HG03521 (cell line): ENCODE data around the gene FAM83B.
"Not testable (repeated sequence)": the region's sequence is repeated elsewhere in the genome, so short reads cannot be mapped to it uniquely, and the experiment has no call there.

ENCODE experiments used
- ATAC-seq: cut with Tn5 transposase; IDR thresholded peaks from one replicate; pipeline ENCODE4 v1.9.1; 2021; ENCODE audit warnings: mild to moderate bottlenecking, moderate library complexity; ENCODE audit not compliant: unreplicated experiment

Gene FAM83B

GRCh38 chr6:54897462-54898189 is 51.1 kb downstream of the FAM83B start:
- no peak for ATAC-seq

- no peak for ATAC-seq
These were observed 52.2 kb downstream of the FAM83B start for GRCh38 chr6:54898767-54899166.

GRCh38 chr6:54899442-54899841 is 52.9 kb downstream of the FAM83B start:
- no peak for ATAC-seq

DNA sequence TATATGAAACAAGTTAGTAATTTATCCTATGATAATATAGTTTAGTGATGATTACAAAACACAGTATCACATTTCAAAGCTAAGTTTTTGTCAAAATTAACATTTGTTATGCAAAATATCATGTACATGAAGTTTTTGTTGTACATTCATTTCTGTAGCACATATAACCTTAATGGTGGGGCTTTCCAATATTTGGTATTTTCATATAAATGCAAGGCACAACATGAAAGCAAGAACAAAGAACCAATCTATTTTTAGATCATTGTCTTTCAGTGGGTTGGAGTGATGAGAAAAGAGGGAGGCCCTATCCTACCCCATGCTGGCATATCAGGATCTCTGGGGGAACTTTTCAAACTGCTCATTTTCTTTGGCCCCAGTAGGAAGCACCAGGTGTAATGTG is 53.4 kb downstream of the FAM83B start:
- ATAC-seq: no peak

DNA sequence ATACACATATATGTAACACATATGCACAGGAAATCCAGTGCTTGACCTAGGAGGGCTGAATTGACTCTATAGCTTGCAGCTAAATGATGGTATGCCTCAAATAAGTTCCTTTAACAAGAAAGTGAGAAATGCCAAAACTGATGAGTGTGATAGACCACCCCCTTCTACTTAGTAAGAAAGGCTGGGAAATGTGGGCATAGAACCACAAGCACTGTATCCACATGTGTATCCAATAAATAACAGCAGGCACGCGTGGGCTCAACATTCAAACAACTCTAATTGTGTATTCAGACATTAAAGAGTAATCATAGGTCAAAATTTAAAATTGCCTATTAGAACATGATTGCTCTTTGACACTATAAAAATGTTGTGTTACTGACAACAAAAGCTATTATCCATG is 54.1 kb downstream of the FAM83B start:
- no peak for ATAC-seq

DNA sequence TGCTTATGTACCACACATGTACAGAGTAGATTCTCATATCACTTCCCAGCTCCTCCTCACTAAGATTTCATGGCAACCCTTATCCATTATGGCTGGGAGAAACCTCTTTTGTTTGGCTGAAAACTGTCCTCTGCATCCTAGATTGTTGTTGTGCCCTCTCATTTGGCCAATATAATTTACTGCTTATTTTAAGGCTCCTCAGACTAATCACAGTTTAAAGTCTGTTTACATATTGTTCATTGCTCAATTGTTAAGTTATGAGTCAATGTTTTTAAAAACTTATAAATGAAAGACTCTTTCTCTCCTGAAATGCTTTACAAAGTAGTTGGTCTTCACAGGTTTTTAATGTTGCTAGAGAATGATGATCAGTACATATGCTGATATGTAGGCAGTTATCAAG is 57.3 kb downstream of the FAM83B start:
- no peak for ATAC-seq

DNA sequence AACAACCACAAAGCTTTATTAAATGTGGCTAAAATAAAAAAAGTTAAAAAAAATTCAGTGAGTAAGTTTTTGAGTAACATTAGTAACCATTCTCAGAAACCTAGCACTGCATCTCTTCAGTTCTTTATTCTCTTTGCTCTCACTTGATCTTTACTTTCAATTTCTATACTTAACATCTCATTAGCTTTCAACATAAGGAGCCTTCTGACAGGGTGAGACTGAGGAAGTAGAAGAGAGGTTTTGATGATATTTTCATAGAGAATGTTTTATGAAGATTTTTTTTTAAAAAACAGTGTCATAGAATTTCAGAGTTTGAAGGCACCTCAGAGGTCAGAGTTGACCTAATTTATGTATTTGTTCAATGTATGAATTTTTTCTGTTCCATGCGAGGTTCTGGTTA is 60.8 kb downstream of the FAM83B start:
- no peak for ATAC-seq

GRCh38 chr6:54909184-54909583 is 62.6 kb downstream of the FAM83B start:
- no peak for ATAC-seq

DNA sequence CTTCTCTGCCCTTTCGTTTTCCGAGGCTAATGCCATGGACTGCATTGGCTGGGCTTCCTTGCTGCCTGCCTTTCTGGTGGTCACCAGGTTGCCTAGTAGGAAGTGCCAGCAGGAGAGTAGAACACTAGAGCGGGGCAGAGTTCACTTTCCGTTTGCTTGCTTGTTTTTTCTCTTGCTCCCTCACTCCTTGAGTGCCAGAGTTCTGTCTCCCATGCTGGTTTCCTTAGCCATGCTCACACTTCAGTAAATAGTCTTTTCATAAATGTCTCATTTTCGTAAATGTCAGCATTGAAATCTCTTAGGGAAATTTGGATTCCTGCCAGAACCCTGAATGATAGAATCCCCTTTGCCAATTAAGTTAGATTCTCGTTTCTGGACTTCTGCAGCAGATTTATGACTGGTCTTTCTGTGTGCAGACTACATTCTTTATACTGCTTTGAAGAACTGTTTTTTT is 63.9 kb downstream of the FAM83B start:
- no peak for ATAC-seq

GRCh38 chr6:54910921-54911320 is 64.3 kb downstream of the FAM83B start:
- ATAC-seq: no peak

DNA sequence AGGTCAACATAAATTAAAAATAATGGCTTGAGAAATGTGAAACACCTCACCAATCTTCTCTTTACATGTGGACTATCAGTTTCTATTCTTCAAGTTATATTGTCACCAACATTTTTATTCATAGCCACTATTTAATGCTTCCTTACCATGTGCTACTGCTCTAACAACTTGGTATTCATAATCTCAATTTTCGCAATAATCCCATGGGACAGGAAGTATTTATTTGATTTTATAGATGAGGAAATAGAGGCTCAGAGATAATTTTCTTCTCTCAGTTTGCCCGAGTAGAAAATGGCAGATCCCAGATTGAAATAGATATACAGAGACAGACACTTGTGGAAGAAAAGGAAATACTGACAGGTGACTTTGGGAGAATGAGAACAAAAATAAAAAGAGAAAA is 66.6 kb downstream of the FAM83B start:
- ATAC-seq: no peak

GRCh38 chr6:54916858-54917257 is 70.3 kb downstream of the FAM83B start:
- ATAC-seq: no peak

GRCh38 chr6:54920628-54921027 is 74.1 kb downstream of the FAM83B start:
- no peak for ATAC-seq

DNA sequence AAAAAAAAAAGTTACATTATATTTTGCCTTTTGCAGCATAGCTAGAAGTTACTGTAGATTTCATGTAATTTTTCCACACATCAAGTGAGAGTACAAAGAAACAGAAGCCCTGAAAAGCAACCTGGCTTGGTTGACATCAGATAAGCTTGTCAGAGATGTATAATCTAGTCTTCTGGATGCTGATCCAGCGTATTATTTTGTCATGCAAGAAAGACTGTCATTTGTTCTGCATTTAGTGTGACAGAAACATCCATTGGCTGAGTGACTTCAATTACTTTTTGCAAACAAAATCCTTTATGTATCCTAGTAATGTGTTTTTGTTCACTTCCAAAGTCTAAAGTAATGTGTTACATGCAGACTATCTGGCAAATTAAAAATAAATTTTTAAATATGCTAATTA is 75.3 kb downstream of the FAM83B start:
- no peak for ATAC-seq

DNA sequence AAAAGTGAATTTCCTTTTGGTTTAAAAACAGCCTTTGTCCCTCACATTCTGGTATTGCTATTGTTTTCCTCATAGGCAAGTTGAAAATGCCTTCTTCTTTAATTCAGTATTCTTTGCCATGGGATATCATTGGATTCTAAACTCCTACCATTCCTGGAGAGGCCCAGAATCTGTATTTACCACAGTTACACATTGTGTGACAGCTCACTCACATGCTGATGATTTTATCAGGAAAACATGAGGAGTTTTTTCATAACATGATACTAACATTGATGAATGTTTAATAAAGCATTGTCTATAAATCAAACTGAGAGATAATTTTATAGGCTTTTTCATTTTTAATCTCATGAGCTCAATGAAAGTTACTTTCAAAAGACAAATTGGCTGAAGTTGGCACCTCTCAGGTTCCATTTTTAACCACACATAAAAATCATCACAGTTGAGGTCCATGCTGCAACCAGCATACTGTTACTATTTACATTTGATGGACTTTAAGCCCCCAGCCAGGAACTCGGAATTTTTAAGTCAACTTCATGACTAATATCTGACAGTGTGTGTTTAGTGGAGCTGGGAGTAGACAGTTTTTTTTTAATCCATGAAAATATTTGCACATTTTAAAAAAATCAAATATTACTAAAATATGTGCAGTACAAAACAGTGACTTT is 82.8 kb downstream of the FAM83B start:
- ATAC-seq: no peak

- ATAC-seq: no peak
These were observed 86.1 kb downstream of the FAM83B start for GRCh38 chr6:54932622-54933021.

- ATAC-seq: no peak
These were observed 89.2 kb downstream of the FAM83B start for GRCh38 chr6:54935739-54936138.

DNA sequence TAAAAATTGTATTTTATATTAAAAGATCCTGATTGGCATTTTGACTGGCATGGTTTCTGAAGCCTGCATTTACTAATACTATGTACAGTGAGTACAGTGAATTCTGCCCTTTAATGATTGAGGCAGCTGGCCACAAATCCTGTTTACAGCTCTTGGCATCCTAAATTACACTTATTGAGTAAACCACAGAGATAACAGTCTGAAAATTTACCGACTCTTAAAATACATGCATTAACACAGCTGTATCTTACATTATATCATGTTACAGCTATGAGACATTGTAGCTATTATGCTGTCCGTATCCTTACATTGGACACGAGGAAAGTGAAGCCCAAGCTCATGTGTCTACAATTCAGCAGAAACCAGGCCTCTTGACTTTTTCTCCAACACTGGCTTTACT is 90.8 kb downstream of the FAM83B start:
- ATAC-seq: no peak

DNA sequence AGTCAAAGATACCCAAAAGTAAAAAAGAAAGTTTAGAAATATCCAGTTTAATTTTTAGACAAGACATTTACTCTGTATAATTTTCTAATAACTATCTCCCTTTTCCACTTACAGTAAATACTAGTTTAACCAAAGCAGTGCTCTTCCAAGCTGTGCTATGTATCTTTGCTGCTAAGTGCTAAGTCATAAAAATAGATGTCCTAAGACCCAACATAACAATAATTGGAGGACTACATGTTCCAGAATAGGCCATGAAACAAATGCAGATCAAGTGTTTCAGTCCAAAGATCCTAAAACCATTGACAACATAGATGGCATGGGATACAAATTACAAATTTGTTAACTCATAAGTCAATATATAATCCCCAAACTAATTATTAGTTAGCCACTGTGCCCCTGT is 111.1 kb downstream of the FAM83B start:
- ATAC-seq: no peak

- no peak for ATAC-seq
These were observed 111.9 kb downstream of the FAM83B start for GRCh38 chr6:54958446-54958845.

GRCh38 chr6:54959820-54960219 is 113.2 kb downstream of the FAM83B start:
- no peak for ATAC-seq

DNA sequence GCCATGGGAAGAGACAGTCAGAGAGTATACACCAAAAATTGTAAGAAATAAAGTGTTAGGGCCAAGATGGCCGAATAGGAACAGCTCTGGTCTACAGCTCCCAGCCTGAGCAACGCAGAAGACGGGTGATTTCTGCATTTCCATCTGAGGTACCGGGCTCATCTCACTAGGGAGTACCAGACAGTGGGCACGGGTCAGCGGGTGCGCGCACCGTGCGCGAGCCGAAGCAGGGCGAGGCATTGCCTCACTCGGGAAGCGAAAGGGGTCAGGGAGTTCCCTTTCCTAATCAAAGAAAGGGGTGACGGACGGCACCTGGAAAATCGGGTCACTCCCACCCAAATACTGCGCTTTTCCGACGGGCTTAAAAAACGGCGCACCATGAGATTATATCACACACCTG is 114.8 kb downstream of the FAM83B start:
- not testable (repeated sequence) for ATAC-seq

GRCh38 chr6:54970337-54970736 is 123.8 kb downstream of the FAM83B start:
- no peak for ATAC-seq
